GM12892 (cell line): ENCODE results near the gene CCNQ.

Source experiments
- POLR2A ChIP-seq: IDR thresholded peaks from 2 replicates; pipeline ENCODE4 v1.6.1; 2011; ENCODE audit warnings: low read depth, low read length, control low read depth
- POLR2AphosphoS5 ChIP-seq: IDR thresholded peaks from 2 replicates; pipeline ENCODE4 v1.6.1; 2011; ENCODE audit warnings: low read depth, low read length, control low read depth
- TAF1 ChIP-seq: IDR thresholded peaks from 2 replicates; pipeline ENCODE4 v1.6.1; 2011; ENCODE audit warnings: low read depth, mild to moderate bottlenecking, control low read depth, low read length, borderline replicate concordance

DNA sequence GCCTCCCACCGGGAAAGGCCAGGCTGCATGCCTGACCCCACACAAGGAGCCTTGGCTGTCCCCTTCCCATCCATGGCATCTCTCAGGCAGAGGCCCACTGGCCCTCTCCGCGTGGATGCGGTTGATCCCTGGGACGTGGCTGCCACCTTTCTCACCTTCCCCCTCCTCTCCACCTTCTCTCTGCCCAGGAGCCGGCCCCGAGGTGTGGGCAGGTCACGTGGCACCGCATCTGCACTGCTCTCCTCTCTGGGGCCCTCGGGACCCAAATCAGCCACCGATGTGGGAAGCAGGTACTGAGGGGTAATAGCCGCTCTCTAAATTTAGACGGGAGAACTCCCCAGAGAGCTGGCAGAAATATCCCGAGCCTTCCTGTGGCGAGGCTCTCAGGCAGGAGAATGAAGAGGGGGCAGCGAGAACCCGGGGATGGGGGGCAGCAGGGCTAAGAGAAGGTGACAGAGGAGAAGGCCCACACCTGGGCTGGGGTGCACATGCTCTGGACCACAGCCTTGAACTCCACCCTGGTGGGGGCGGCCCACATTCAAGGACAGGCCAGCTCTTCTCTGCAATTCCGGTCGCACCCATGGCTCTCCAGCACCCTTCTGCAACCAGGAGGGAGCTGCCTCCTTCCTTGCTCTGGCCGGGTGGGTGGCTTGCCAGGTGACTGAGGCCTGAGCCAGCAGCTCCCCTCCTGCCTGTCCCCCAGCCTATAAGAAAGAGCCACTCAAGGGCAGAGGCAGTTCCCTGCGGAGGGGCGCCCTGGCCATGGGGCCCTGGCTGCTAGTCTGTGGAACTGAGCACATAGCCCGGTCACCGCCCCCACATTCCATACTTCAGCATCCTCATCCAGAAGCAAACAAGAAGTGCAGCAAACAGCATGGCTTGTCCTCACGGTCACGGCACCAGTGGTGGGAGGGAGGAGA is 38.4 kb upstream of the CCNQ start:
- TF ChIP-seq POLR2A, result no peak
- TF ChIP-seq POLR2AphosphoS5, result no peak
- TF ChIP-seq TAF1, result no peak
